HG03196 (cell line): Measurements from ENCODE around the gene APBA1.
A peak's percentile ranks its signal among the peaks of the same experiment; 100 is the strongest.

Source experiments
- ATAC-seq: cut with Tn5 transposase; IDR thresholded peaks from one replicate; pipeline ENCODE4 v1.9.1; 2021; ENCODE audit not compliant: unreplicated experiment

APBA1 gene

GRCh38 chr9:69535286-69535832 is 136.8 kb downstream of the APBA1 start:
- ATAC-seq, result no peak

- no peak for ATAC-seq
Measured at GRCh38 chr9:69532396-69532795, 139.8 kb downstream of the APBA1 start.

- no peak for ATAC-seq
Measured at GRCh38 chr9:69527454-69527853, 144.7 kb downstream of the APBA1 start.

- no peak for ATAC-seq
Measured at GRCh38 chr9:69526699-69527098, 145.5 kb downstream of the APBA1 start.

GRCh38 chr9:69519470-69520240 is 152.5 kb downstream of the APBA1 start:
- ATAC-seq, result peak; percentile 66

- no peak for ATAC-seq
Measured at GRCh38 chr9:69516353-69517322, 155.5 kb downstream of the APBA1 start.

- ATAC-seq, result no peak
Measured at GRCh38 chr9:69515810-69516209, 156.4 kb downstream of the APBA1 start.

- ATAC-seq, result no peak
Measured at GRCh38 chr9:69513141-69513820, 158.9 kb downstream of the APBA1 start.

- no peak for ATAC-seq
Measured at GRCh38 chr9:69504058-69504457, 168.1 kb downstream of the APBA1 start.

- no peak for ATAC-seq
Measured at GRCh38 chr9:69502671-69503301, 169.4 kb downstream of the APBA1 start.

GRCh38 chr9:69500896-69501295 is 171.3 kb downstream of the APBA1 start:
- ATAC-seq, result no peak

- no peak for ATAC-seq
Measured at GRCh38 chr9:69499959-69500358, 172.2 kb downstream of the APBA1 start.

- no peak for ATAC-seq
Measured at GRCh38 chr9:69499407-69499806, 172.8 kb downstream of the APBA1 start.

- no peak for ATAC-seq
Measured at GRCh38 chr9:69498470-69498869, 173.7 kb downstream of the APBA1 start.

- no peak for ATAC-seq
Measured at GRCh38 chr9:69497816-69498215, 174.4 kb downstream of the APBA1 start.

- ATAC-seq, result no peak
Measured at GRCh38 chr9:69496846-69497450, 175.2 kb downstream of the APBA1 start.

GRCh38 chr9:69495296-69495695 is 176.9 kb downstream of the APBA1 start:
- ATAC-seq, result no peak

- ATAC-seq, result no peak
Measured at GRCh38 chr9:69494763-69495162, 177.4 kb downstream of the APBA1 start.

- ATAC-seq, result no peak
Measured at GRCh38 chr9:69494208-69494607, 178.0 kb downstream of the APBA1 start.

- no peak for ATAC-seq
Measured at GRCh38 chr9:69486498-69486897, 185.7 kb downstream of the APBA1 start.
